Natural killer cell (primary cell): ENCODE results near the gene DNAAF5. TPM values are rescaled to one million over a fixed set of nuclear protein-coding genes. Genes with fewer than 3 reads are reported as not detected.
A peak's percentile ranks its signal among the peaks of the same experiment; 100 is the strongest.

Experiments
- ATAC-seq, 3 donors: fragments of 150-1000 bp in 2 of 3; fragments of 200-7000 bp in 1 of 3; cut with Tn5 transposase; 1 replicate in 1 of 3; 2 replicates in 2 of 3; pipeline ENCODE4 v1.10.0; 2021; ENCODE audit warnings: mild to moderate bottlenecking in 2 of 3, moderate library complexity in 2 of 3
- DNase-seq, 2 donors: peaks; one replicate each; pipeline versions ENCODE4 v3.0.0 to v3.0.0-alpha.2; 2013 to 2021; ENCODE audit warnings: mixed read lengths in 1 of 2
- H3K27ac ChIP-seq: one replicate; pipeline ENCODE4 v1.5.1; 2013; ENCODE audit warnings: mild to moderate bottlenecking, low read length
- H3K27me3 ChIP-seq: one replicate; pipeline ENCODE4 v1.6.1; 2013; ENCODE audit warnings: low read length; ENCODE audit not compliant: control insufficient read depth, insufficient read depth
- H3K36me3 ChIP-seq: one replicate; pipeline ENCODE4 v1.6.1; 2013; ENCODE audit warnings: low read length; ENCODE audit not compliant: control insufficient read depth, insufficient read depth
- H3K4me1 ChIP-seq: one replicate; pipeline ENCODE4 v1.6.1; 2013; ENCODE audit warnings: low read length; ENCODE audit not compliant: control insufficient read depth, insufficient read depth
- H3K4me3 ChIP-seq: one replicate; pipeline ENCODE4 v1.5.1; 2013; ENCODE audit warnings: low read length
- H3K9me3 ChIP-seq: one replicate; pipeline ENCODE4 v1.6.1; 2013; ENCODE audit warnings: low read length; ENCODE audit not compliant: control insufficient read depth, insufficient read depth
- H3K27ac Mint-ChIP-seq, 2 donors: one replicate each; pipeline ENCODE4 v1.8.0; 2022; ENCODE audit warnings: mild to moderate bottlenecking in 2 of 2, mixed read lengths in 2 of 2, moderate library complexity in 1 of 2
- H3K27me3 Mint-ChIP-seq, 2 donors: one replicate each; pipeline ENCODE4 v1.8.0; 2022; ENCODE audit warnings: low read depth in 2 of 2, mixed read lengths in 2 of 2
- H3K36me3 Mint-ChIP-seq: one replicate; pipeline ENCODE4 v1.8.0; 2022; ENCODE audit warnings: mixed read lengths
- H3K4me1 Mint-ChIP-seq, 2 donors: one replicate each; pipeline ENCODE4 v1.8.0; 2022; ENCODE audit warnings: mixed read lengths in 2 of 2
- H3K4me3 Mint-ChIP-seq: one replicate; pipeline ENCODE4 v1.8.0; 2022; ENCODE audit warnings: mild to moderate bottlenecking, moderate library complexity, mixed read lengths
- H3K9me3 Mint-ChIP-seq, 2 donors: one replicate each; pipeline ENCODE4 v1.8.0; 2022; ENCODE audit warnings: mixed read lengths in 2 of 2
- CTCF ChIP-seq: fragments of 200-600 bp; IDR thresholded peaks from one replicate; pipeline ENCODE4 v1.8.0; 2022; ENCODE audit warnings: antibody characterized with exemption
- WGBS: methylation state at CpG from one replicate; pipeline ENCODE4 v1.1.7; 2013; ENCODE audit warnings: missing lambda C conversion rate; ENCODE audit not compliant: insufficient coverage; 5-methylcytosine and 5-hydroxymethylcytosine counted together
- intact Hi-C: fragments of 100-400 bp; cut with micrococcal nuclease; formaldehyde crosslinking; loops from one replicate; pipeline ENCODE4 v1.14.2; 2022
- total RNA-seq, 4 donors: library from RNA; stranded (reverse); fragments of 120-200 nt in 1 of 4; gene quantifications; one replicate each; pipeline versions ENCODE4 v1.2.3 to v1.2.4, GENCODE V29; 2013 to 2022

The DNAAF5 gene
- total RNA-seq, 3 donors from 2014 or later (not counting 1 experiment from before 2014, with no cell fraction given), result 6.7 to 10.3 (median 10.3) TPM

- TF ChIP-seq CTCF, result no peak
- H3K27me3 ChIP-seq, result peaks cover 5% of the 10 kb centered on the region
- H3K4me1 Mint-ChIP-seq, result no peaks in the 10 kb centered on the region
- H3K27me3 Mint-ChIP-seq, result peaks cover 27 to 36% of the 10 kb centered on the region in 2 donors
- H3K27ac ChIP-seq, result no peak overlapping the region
- H3K4me3 Mint-ChIP-seq, result no peak overlapping the region
- no peaks in the 10 kb centered on the region for H3K9me3 Mint-ChIP-seq
- H3K36me3 Mint-ChIP-seq, result no peaks in the 10 kb centered on the region
- H3K4me3 ChIP-seq, result no peak overlapping the region
- no peaks in the 10 kb centered on the region for H3K9me3 ChIP-seq
- no peak overlapping the region for H3K27ac Mint-ChIP-seq
- H3K4me1 ChIP-seq, result no peaks in the 10 kb centered on the region
- H3K36me3 ChIP-seq, result no peaks in the 10 kb centered on the region
- DNase-seq, result no peak
- intact Hi-C loops, result no loop called here
- 68% methylated on average over 18 of the region's 18 CpGs for WGBS
- no peak for ATAC-seq
Measured at GRCh38 chr7:805261-805660, 78.8 kb downstream of the DNAAF5 start.

GRCh38 chr7:815284-816216 lies 89.1 kb downstream of the DNAAF5 start:
- 14% methylated on average over 56 of the region's 56 CpGs for WGBS
- Histone ChIP-seq H3K4me1 (peaks cover 43% of the 10 kb centered on the region), H3K27me3 (peaks cover 13% of the 10 kb centered on the region), H3K9me3 (no peaks in the 10 kb centered on the region), H3K36me3 (no peaks in the 10 kb centered on the region), H3K27ac (no peak overlapping the region), H3K4me3 (peak overlapping the region; percentile 27)
- no peaks in the 10 kb centered on the region for H3K36me3 Mint-ChIP-seq
- TF ChIP-seq CTCF, result no peak
- no peaks in the 10 kb centered on the region for H3K9me3 Mint-ChIP-seq
- peaks cover 16 to 36% of the 10 kb centered on the region in 2 donors for H3K27me3 Mint-ChIP-seq
- ATAC-seq, result no peak
- intact Hi-C loops, result no loop called here
- DNase-seq, result peak in 1 of 2 donors; percentile 37
- H3K4me3 Mint-ChIP-seq, result peak overlapping the region; percentile 84
- H3K27ac Mint-ChIP-seq, result peak overlapping the region in 1 of 2 donors; percentile 48
- H3K4me1 Mint-ChIP-seq, result peaks cover 41 to 42% of the 10 kb centered on the region in 2 donors

GRCh38 chr7:816300-816750 lies 89.8 kb downstream of the DNAAF5 start:
- intact Hi-C loops, result no loop called here
- H3K4me3 ChIP-seq, result peak overlapping the region; percentile 27
- WGBS, result 0% methylated on average over 47 of the region's 51 CpGs
- H3K9me3 Mint-ChIP-seq, result no peaks in the 10 kb centered on the region
- TF ChIP-seq CTCF, result no peak
- no peaks in the 10 kb centered on the region for H3K36me3 Mint-ChIP-seq
- peak; percentile 94 to 99 (median 95) for ATAC-seq
- peak; percentile 94 to 98 for DNase-seq
- H3K4me3 Mint-ChIP-seq, result peak overlapping the region; percentile 67
- H3K36me3 ChIP-seq, result no peaks in the 10 kb centered on the region
- H3K27ac Mint-ChIP-seq, result peak overlapping the region in 1 of 2 donors; percentile 48
- peaks cover 11% of the 10 kb centered on the region for H3K27me3 ChIP-seq
- peaks cover 16 to 35% of the 10 kb centered on the region in 2 donors for H3K27me3 Mint-ChIP-seq
- H3K27ac ChIP-seq, result no peak overlapping the region
- H3K4me1 ChIP-seq, result peaks cover 43% of the 10 kb centered on the region
- H3K4me1 Mint-ChIP-seq, result peaks cover 41 to 44% of the 10 kb centered on the region in 2 donors
- no peaks in the 10 kb centered on the region for H3K9me3 ChIP-seq
